ENCODE results near the gene KLRD1.

DNA sequence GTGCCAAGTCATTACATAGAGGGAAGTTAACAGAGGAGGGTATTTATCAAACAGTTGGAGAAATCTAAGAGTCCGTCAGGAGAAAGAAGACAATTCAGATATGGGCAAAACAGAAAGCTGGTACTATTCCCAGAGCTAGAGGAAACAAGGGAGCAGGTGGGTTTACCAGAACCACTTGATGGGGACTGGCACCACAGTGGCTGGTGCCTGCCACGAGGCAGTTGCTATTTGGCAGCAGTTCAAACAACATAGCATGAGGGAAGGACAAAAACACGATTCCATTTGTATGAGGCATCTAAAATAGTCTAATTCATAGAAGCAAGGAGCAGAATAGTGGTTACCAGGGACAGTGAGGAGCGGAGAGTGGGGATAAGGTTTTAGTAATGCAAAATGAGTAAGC is 24.6 kb upstream of the KLRD1 start:
- TF ChIP-seq, protein P1, sequence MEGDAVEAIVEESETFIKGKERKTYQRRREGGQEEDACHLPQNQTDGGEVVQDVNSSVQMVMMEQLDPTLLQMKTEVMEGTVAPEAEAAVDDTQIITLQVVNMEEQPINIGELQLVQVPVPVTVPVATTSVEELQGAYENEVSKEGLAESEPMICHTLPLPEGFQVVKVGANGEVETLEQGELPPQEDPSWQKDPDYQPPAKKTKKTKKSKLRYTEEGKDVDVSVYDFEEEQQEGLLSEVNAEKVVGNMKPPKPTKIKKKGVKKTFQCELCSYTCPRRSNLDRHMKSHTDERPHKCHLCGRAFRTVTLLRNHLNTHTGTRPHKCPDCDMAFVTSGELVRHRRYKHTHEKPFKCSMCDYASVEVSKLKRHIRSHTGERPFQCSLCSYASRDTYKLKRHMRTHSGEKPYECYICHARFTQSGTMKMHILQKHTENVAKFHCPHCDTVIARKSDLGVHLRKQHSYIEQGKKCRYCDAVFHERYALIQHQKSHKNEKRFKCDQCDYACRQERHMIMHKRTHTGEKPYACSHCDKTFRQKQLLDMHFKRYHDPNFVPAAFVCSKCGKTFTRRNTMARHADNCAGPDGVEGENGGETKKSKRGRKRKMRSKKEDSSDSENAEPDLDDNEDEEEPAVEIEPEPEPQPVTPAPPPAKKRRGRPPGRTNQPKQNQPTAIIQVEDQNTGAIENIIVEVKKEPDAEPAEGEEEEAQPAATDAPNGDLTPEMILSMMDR (IDR thresholded peaks at IDR 0.05): no peak
- no peak for TF ChIP-seq EP300 (IDR thresholded peaks at IDR 0.05)
- TF ChIP-seq POLR2A (IDR thresholded peaks at IDR 0.05): no peak
